Neuron (in vitro differentiated cells): ENCODE results near the gene LHX1.

ENCODE experiments used
- H2AFZ ChIP-seq: one replicate; pipeline ENCODE4 v1.6.1; 2013; ENCODE audit warnings: low read depth, mild to moderate bottlenecking, inconsistent platforms, low read length, moderate library complexity
- H3K27me3 ChIP-seq: one replicate; pipeline ENCODE4 v1.6.1; 2013; ENCODE audit warnings: low read length; ENCODE audit not compliant: insufficient read depth
- H3K36me3 ChIP-seq: one replicate; pipeline ENCODE4 v1.6.1; 2013; ENCODE audit warnings: low read length; ENCODE audit not compliant: insufficient read depth
- H3K4me1 ChIP-seq: one replicate; pipeline ENCODE4 v1.6.1; 2013; ENCODE audit warnings: low read length; ENCODE audit not compliant: insufficient read depth
- H3K4me3 ChIP-seq: 2 replicates; pipeline ENCODE4 v1.5.1; 2013; ENCODE audit warnings: mild to moderate bottlenecking, low read length, moderate library complexity
- H3K9me3 ChIP-seq: one replicate; pipeline ENCODE4 v1.6.1; 2013; ENCODE audit warnings: low read length

Gene LHX1

GRCh38 chr17:36977568-36977967 lies 40.3 kb downstream of the LHX1 start:
- H3K9me3 ChIP-seq = no peaks in the 10 kb centered on the region
- no peak overlapping the region for H3K4me3 ChIP-seq
- no peak overlapping the region for H2AFZ ChIP-seq
- peaks cover 2% of the 10 kb centered on the region for H3K36me3 ChIP-seq
- H3K27me3 ChIP-seq = no peaks in the 10 kb centered on the region
- peaks cover 16% of the 10 kb centered on the region for H3K4me1 ChIP-seq

- Histone ChIP-seq H3K4me3 (no peak overlapping the region), H3K4me1 (peaks cover 12% of the 10 kb centered on the region), H3K36me3 (peaks cover 2% of the 10 kb centered on the region), H3K27me3 (no peaks in the 10 kb centered on the region), H2AFZ (no peak overlapping the region), H3K9me3 (no peaks in the 10 kb centered on the region)
These were observed 41.7 kb downstream of the LHX1 start for GRCh38 chr17:36978810-36979564.

GRCh38 chr17:36979565-36979941 lies 42.3 kb downstream of the LHX1 start:
- peaks cover 12% of the 10 kb centered on the region for H3K4me1 ChIP-seq
- no peaks in the 10 kb centered on the region for H3K9me3 ChIP-seq
- no peaks in the 10 kb centered on the region for H3K27me3 ChIP-seq
- peaks cover 2% of the 10 kb centered on the region for H3K36me3 ChIP-seq
- H3K4me3 ChIP-seq = no peak overlapping the region
- no peak overlapping the region for H2AFZ ChIP-seq

- Histone ChIP-seq H2AFZ (no peak overlapping the region), H3K4me1 (peaks cover 12% of the 10 kb centered on the region), H3K27me3 (no peaks in the 10 kb centered on the region), H3K9me3 (no peaks in the 10 kb centered on the region), H3K36me3 (peaks cover 2% of the 10 kb centered on the region), H3K4me3 (no peak overlapping the region)
These were observed 43.0 kb downstream of the LHX1 start for GRCh38 chr17:36980280-36980761.

- Histone ChIP-seq H3K27me3 (no peaks in the 10 kb centered on the region), H3K4me1 (peaks cover 12% of the 10 kb centered on the region), H3K4me3 (no peak overlapping the region), H3K9me3 (no peaks in the 10 kb centered on the region), H2AFZ (no peak overlapping the region), H3K36me3 (peaks cover 17% of the 10 kb centered on the region)
These were observed 46.3 kb downstream of the LHX1 start for GRCh38 chr17:36983618-36984017.

- H3K9me3 ChIP-seq = no peaks in the 10 kb centered on the region
- H2AFZ ChIP-seq = no peak overlapping the region
- H3K36me3 ChIP-seq = peaks cover 53% of the 10 kb centered on the region
- no peaks in the 10 kb centered on the region for H3K4me1 ChIP-seq
- H3K27me3 ChIP-seq = no peaks in the 10 kb centered on the region
- no peak overlapping the region for H3K4me3 ChIP-seq
These were observed 51.9 kb downstream of the LHX1 start for GRCh38 chr17:36989173-36989572.

GRCh38 chr17:36992701-36993100 lies 55.4 kb downstream of the LHX1 start:
- Histone ChIP-seq H3K4me1 (no peaks in the 10 kb centered on the region), H3K4me3 (no peak overlapping the region), H3K36me3 (peaks cover 70% of the 10 kb centered on the region), H3K27me3 (no peaks in the 10 kb centered on the region), H3K9me3 (peaks cover 15% of the 10 kb centered on the region), H2AFZ (no peak overlapping the region)

GRCh38 chr17:36993227-36993626 lies 56.0 kb downstream of the LHX1 start:
- Histone ChIP-seq H2AFZ (no peak overlapping the region), H3K9me3 (peaks cover 16% of the 10 kb centered on the region), H3K4me1 (no peaks in the 10 kb centered on the region), H3K27me3 (no peaks in the 10 kb centered on the region), H3K36me3 (peaks cover 72% of the 10 kb centered on the region), H3K4me3 (no peak overlapping the region)
